Hepatocyte (in vitro differentiated cells): ENCODE measurements around the gene RPH3AL.

Source experiments
- CTCF ChIP-seq: fragments of 200-600 bp; sonication (generic); IDR thresholded peaks from 2 replicates; pipeline ENCODE4 v1.5.1; 2016; ENCODE audit warnings: antibody characterized with exemption, mild to moderate bottlenecking; ENCODE audit not compliant: poor library complexity
- EZH2 ChIP-seq: fragments of 200-600 bp; sonication (generic); IDR thresholded peaks from 2 replicates; pipeline ENCODE4 v1.6.1; 2016; ENCODE audit warnings: antibody characterized with exemption, mild to moderate bottlenecking, borderline replicate concordance
- EZH2phosphoT487 ChIP-seq: fragments of 200-600 bp; sonication (generic); IDR thresholded peaks from one replicate; pipeline ENCODE4 v1.6.1; 2018; ENCODE audit warnings: antibody characterized with exemption, mild to moderate bottlenecking, low read depth, moderate library complexity; ENCODE audit not compliant: unreplicated experiment, severe bottlenecking

DNA sequence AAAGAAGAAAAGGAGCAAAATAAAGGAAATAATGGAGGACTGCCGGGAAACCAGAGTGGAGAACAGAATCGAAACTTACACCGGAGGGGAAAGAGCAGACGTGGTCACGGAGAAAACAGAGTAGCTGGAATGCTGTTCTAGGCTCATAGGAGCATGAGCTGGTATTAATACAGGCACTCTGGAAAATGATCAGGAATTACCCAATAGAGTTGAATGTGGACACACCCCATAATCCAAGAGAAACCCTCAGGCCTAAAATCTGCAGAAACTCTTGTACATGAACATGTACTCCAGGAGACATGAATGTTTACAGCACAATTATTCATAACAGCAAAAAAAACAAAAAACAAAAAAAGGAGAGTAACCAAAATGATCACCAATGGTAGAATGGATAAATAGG lies 77.7 kb downstream of the RPH3AL start:
- no peak for TF ChIP-seq CTCF
- TF ChIP-seq EZH2, result no peak
- no peak for TF ChIP-seq EZH2phosphoT487
